Measurements from ENCODE around the gene TBX10. TPM values are rescaled to one million over a fixed set of nuclear protein-coding genes. Genes with fewer than 3 reads are reported as not detected.
"Not testable (repeated sequence)": the region's sequence is repeated elsewhere in the genome, so short reads cannot be mapped to it uniquely, and the experiment has no call there.

The TBX10 gene
- not detected for total RNA-seq
- total RNA-seq (2013) = not detected

GRCh38 chr11:67639438-67639859 is at the start of gene TBX10:
TSS of gene TBX10 (minus strand) at chr11:67639763. CDS start at chr11:67639472, 291 bp downstream.
- Mint-ChIP-seq H3K4me1 (no peaks in the 10 kb centered on the region), H3K27ac (no peak within 1 kb of the TSS), H3K27me3 (ENCODE audit: low read depth in 2 of 2) (no peaks in the 10 kb centered on the region), H3K36me3 (no peaks in the 10 kb centered on the region), H3K9me3 (no peaks in the 10 kb centered on the region), H3K4me3 (no peak within 1 kb of the TSS)
- no peaks in the 10 kb centered on the region for H3K27me3 ChIP-seq (ENCODE audit: control insufficient read depth, insufficient read depth, low read length)
- H3K36me3 ChIP-seq (ENCODE audit: control insufficient read depth, insufficient read depth, low read length) = no peaks in the 10 kb centered on the region
- H3K4me3 ChIP-seq (ENCODE audit: low read length) = no peak within 1 kb of the TSS
- H3K9me3 ChIP-seq (ENCODE audit: control insufficient read depth, insufficient read depth, low read length) = peaks cover 3% of the 10 kb centered on the region
- intact Hi-C loops (cut with micrococcal nuclease) = loop anchor here (10.0 kb wide), 1 partner anchor 75 kb away; no protein-coding TSS in a partner anchor
- no peak for ATAC-seq
- no peak for TF ChIP-seq CTCF (IDR thresholded peaks at IDR 0.05)
- no peak within 1 kb of the TSS for H3K27ac ChIP-seq (ENCODE audit: low read length)
- WGBS (ENCODE audit: insufficient coverage) = 92% methylated on average over 17 of the region's 18 CpGs
- peak in 1 of 2 donors; percentile 2 for DNase-seq
- H3K4me1 ChIP-seq (ENCODE audit: control insufficient read depth, insufficient read depth, low read length) = peaks cover 4% of the 10 kb centered on the region

GRCh38 chr11:67689178-67689577 is 49.6 kb upstream of the TBX10 start:
- Mint-ChIP-seq H3K4me1 (no peaks in the 10 kb centered on the region), H3K36me3 (no peaks in the 10 kb centered on the region), H3K9me3 (no peaks in the 10 kb centered on the region), H3K27ac (no peak overlapping the region), H3K27me3 (ENCODE audit: low read depth in 2 of 2) (peaks cover 10 to 17% of the 10 kb centered on the region in 2 donors), H3K4me3 (no peak overlapping the region)
- intact Hi-C loops (cut with micrococcal nuclease) = no loop called here
- Histone ChIP-seq H3K4me1 (ENCODE audit: control insufficient read depth, insufficient read depth, low read length) (no peaks in the 10 kb centered on the region), H3K36me3 (ENCODE audit: control insufficient read depth, insufficient read depth, low read length) (no peaks in the 10 kb centered on the region), H3K27ac (ENCODE audit: low read length) (no peak overlapping the region), H3K27me3 (ENCODE audit: control insufficient read depth, insufficient read depth, low read length) (no peaks in the 10 kb centered on the region), H3K9me3 (ENCODE audit: control insufficient read depth, insufficient read depth, low read length) (no peaks in the 10 kb centered on the region), H3K4me3 (ENCODE audit: low read length) (no peak overlapping the region)
- TF ChIP-seq CTCF (IDR thresholded peaks at IDR 0.05) = no peak
- DNase-seq (no peak), ATAC-seq (no peak)
- 94% methylated on average over 2 of the region's 4 CpGs for WGBS (ENCODE audit: insufficient coverage)

- no peaks in the 10 kb centered on the region for H3K4me1 Mint-ChIP-seq
- H3K27me3 ChIP-seq (ENCODE audit: control insufficient read depth, insufficient read depth, low read length) = no peaks in the 10 kb centered on the region
- no peaks in the 10 kb centered on the region for H3K36me3 Mint-ChIP-seq
- no peaks in the 10 kb centered on the region for H3K9me3 Mint-ChIP-seq
- no peaks in the 10 kb centered on the region for H3K4me1 ChIP-seq (ENCODE audit: control insufficient read depth, insufficient read depth, low read length)
- peaks cover 7 to 17% of the 10 kb centered on the region in 2 donors for H3K27me3 Mint-ChIP-seq (ENCODE audit: low read depth in 2 of 2)
- no peak overlapping the region for H3K4me3 Mint-ChIP-seq
- ATAC-seq (no peak), DNase-seq (no peak)
- H3K4me3 ChIP-seq (ENCODE audit: low read length) = no peak overlapping the region
- H3K36me3 ChIP-seq (ENCODE audit: control insufficient read depth, insufficient read depth, low read length) = no peaks in the 10 kb centered on the region
- H3K9me3 ChIP-seq (ENCODE audit: control insufficient read depth, insufficient read depth, low read length) = no peaks in the 10 kb centered on the region
- WGBS (ENCODE audit: insufficient coverage) = 97% methylated on average over 2 of the region's 2 CpGs
- intact Hi-C loops (cut with micrococcal nuclease) = no loop called here
- TF ChIP-seq CTCF (IDR thresholded peaks at IDR 0.05) = no peak
- no peak overlapping the region for H3K27ac Mint-ChIP-seq
- H3K27ac ChIP-seq (ENCODE audit: low read length) = no peak overlapping the region
Measured at GRCh38 chr11:67687986-67688385, 48.4 kb upstream of the TBX10 start.

- H3K27ac Mint-ChIP-seq; H3K4me1 Mint-ChIP-seq; H3K4me3 ChIP-seq (ENCODE audit: low read length); H3K9me3 Mint-ChIP-seq; H3K27ac ChIP-seq (ENCODE audit: low read length); H3K9me3 ChIP-seq (ENCODE audit: control insufficient read depth, insufficient read depth, low read length); H3K36me3 ChIP-seq (ENCODE audit: control insufficient read depth, insufficient read depth, low read length); ATAC-seq; H3K4me3 Mint-ChIP-seq; H3K36me3 Mint-ChIP-seq; DNase-seq; intact Hi-C loops (cut with micrococcal nuclease); H3K4me1 ChIP-seq (ENCODE audit: control insufficient read depth, insufficient read depth, low read length); H3K27me3 ChIP-seq (ENCODE audit: control insufficient read depth, insufficient read depth, low read length): not testable (repeated sequence)
- peaks cover 4 to 14% of the 10 kb centered on the region in 2 donors for H3K27me3 Mint-ChIP-seq (ENCODE audit: low read depth in 2 of 2)
- WGBS (ENCODE audit: insufficient coverage) = 51% methylated on average over 7 of the region's 8 CpGs
Measured at GRCh38 chr11:67685641-67686332, 46.2 kb upstream of the TBX10 start.

- H3K36me3 ChIP-seq (ENCODE audit: control insufficient read depth, insufficient read depth, low read length); H3K4me3 Mint-ChIP-seq; intact Hi-C loops (cut with micrococcal nuclease); ATAC-seq; H3K36me3 Mint-ChIP-seq; H3K27me3 ChIP-seq (ENCODE audit: control insufficient read depth, insufficient read depth, low read length); H3K27ac Mint-ChIP-seq; H3K9me3 ChIP-seq (ENCODE audit: control insufficient read depth, insufficient read depth, low read length); H3K4me3 ChIP-seq (ENCODE audit: low read length); H3K9me3 Mint-ChIP-seq; H3K4me1 Mint-ChIP-seq; DNase-seq; H3K27me3 Mint-ChIP-seq (ENCODE audit: low read depth in 2 of 2); H3K4me1 ChIP-seq (ENCODE audit: control insufficient read depth, insufficient read depth, low read length); H3K27ac ChIP-seq (ENCODE audit: low read length): not testable (repeated sequence)
- WGBS (ENCODE audit: insufficient coverage) = 85% methylated on average over 14 of the region's 14 CpGs
Measured at GRCh38 chr11:67682126-67683034, 42.8 kb upstream of the TBX10 start.

Measured in natural killer cell (primary cell).